Stimulated activated CD4-positive, alpha-beta T cell treated with anti-CD3 and anti-CD28 coated beads, Interleukin-4, amount 100 ng/mL, for 24 hours (primary cell): ENCODE data around the gene GOLT1B.
A peak's percentile ranks its signal among the peaks of the same experiment; 100 is the strongest.
"Not testable (repeated sequence)": the region's sequence is repeated elsewhere in the genome, so short reads cannot be mapped to it uniquely, and the experiment has no call there.

ENCODE experiments used
- DNase-seq: peaks from one replicate; pipeline ENCODE4 v3.0.0-alpha.2; 2020

GOLT1B gene

GRCh38 chr12:21501258-21502163 is at the start of gene GOLT1B, which contains the start of gene RECQL:
TSS of gene GOLT1B (plus strand) at chr12:21501789. CDS start at chr12:21501924, 135 bp downstream.
TSS of gene RECQL (minus strand) at chr12:21501635. CDS start at chr12:21499570, 2,065 bp downstream.
- peak; percentile 92 for DNase-seq

GRCh38 chr12:21453312-21453852 is 48.2 kb upstream of the GOLT1B start:
- no peak for DNase-seq

GRCh38 chr12:21456291-21456780 is 45.3 kb upstream of the GOLT1B start:
- DNase-seq = peak; percentile 67

- DNase-seq = no peak
Observed at GRCh38 chr12:21459474-21459873, 42.1 kb upstream of the GOLT1B start.

GRCh38 chr12:21467334-21467733 is 34.3 kb upstream of the GOLT1B start:
- DNase-seq = not testable (repeated sequence)

GRCh38 chr12:21471294-21471693 is 30.3 kb upstream of the GOLT1B start:
- DNase-seq = no peak

- DNase-seq = no peak
Observed at GRCh38 chr12:21472197-21472823, 29.3 kb upstream of the GOLT1B start.

- no peak for DNase-seq
Observed at GRCh38 chr12:21475552-21475951, 26.0 kb upstream of the GOLT1B start.

- no peak for DNase-seq
Observed at GRCh38 chr12:21476949-21477348, 24.6 kb upstream of the GOLT1B start.

GRCh38 chr12:21478756-21479455 is 22.7 kb upstream of the GOLT1B start:
- DNase-seq = no peak

- no peak for DNase-seq
Observed at GRCh38 chr12:21483531-21483930, 18.1 kb upstream of the GOLT1B start.

- no peak for DNase-seq
Observed at GRCh38 chr12:21485998-21486397, 15.6 kb upstream of the GOLT1B start.

GRCh38 chr12:21499765-21500164 is 1.8 kb upstream of the GOLT1B start:
- no peak for DNase-seq

GRCh38 chr12:21500786-21501257 is 767 bp upstream of the GOLT1B start:
- DNase-seq = no peak

GRCh38 chr12:21502164-21502496 is 541 bp downstream of the GOLT1B start:
- peak; percentile 52 for DNase-seq

- DNase-seq = no peak
Observed at GRCh38 chr12:21502872-21503271, 1.3 kb downstream of the GOLT1B start.

GRCh38 chr12:21505888-21506287 is 4.3 kb downstream of the GOLT1B start:
- DNase-seq = no peak

- DNase-seq = no peak
Observed at GRCh38 chr12:21507849-21508248, 6.3 kb downstream of the GOLT1B start.

- peak; percentile 9 for DNase-seq
Observed at GRCh38 chr12:21509768-21510167, 8.2 kb downstream of the GOLT1B start.

GRCh38 chr12:21516281-21516680 is 14.7 kb downstream of the GOLT1B start:
- no peak for DNase-seq

GRCh38 chr12:21518451-21518850 is 16.9 kb downstream of the GOLT1B start:
- DNase-seq = no peak

- DNase-seq = no peak
Observed at GRCh38 chr12:21521541-21521940, 20.0 kb downstream of the GOLT1B start.

- DNase-seq = no peak
Observed at GRCh38 chr12:21523148-21523547, 21.6 kb downstream of the GOLT1B start.
